DMS 273 treated with DMSO at 0.1 percent for 48 hours (cell line): ENCODE data around the gene ADGRG3.

Experiments used
- DNase-seq: peaks from one replicate; lab custom pipeline; 2025; lab: John Stamatoyannopoulos, UW

Gene ADGRG3

GRCh38 chr16:57630931-57631845 lies 36.9 kb upstream of the ADGRG3 start:
- no peak for DNase-seq

DNA sequence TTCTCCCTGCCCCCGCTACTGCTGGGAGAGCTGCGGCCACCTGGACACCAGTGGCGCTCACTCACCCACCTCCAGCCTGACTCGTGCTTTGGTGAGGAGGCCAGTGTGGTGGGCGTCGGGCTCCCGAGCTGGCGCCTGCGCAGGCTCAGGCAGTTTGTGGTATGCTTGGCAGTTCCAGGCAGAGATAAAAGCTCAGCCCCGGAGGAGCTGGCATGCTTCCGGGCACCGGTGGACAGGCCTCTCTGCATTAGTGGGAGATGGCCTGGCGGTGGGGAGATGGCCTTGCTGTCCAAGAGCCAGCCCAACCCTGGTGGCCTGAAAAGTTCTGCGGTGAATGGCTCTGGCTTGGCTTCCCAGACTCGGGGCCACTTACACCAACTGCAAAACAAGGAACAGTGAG lies 35.5 kb upstream of the ADGRG3 start:
- DNase-seq = no peak

DNA sequence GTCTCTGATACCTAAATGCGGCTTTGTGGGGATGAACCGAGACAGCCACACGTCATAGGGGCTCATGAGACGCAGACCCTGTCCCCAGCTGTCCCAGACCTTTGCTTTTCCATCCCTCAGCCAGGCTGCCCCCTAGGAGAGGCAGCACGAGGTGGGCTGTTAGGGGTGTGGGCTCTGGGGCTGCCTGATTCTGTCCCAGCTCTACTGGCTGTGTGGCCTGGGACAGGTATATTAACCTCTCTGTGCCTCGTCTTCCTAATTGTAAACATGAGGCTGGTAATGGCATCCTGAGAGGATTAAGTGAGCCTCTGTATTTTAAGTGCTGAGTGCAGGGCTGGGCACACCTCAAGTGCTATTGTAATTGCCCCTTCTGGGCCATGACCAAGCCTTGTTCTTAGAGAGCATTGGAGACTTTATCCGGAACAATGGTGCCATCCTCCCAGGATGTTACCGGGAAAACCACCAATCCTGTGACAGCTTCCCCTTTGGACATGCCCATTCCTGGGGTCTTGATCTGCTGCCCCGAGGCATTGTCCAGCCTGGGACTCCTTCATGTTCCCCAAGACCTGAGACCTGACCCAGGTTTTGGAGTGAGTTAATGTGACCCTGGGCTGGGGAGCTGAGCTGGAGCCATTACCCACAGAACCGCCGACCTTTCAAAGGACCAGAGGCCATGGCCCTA lies 34.6 kb upstream of the ADGRG3 start:
- no peak for DNase-seq

- DNase-seq = no peak
Observed at GRCh38 chr16:57634171-57634570, 33.9 kb upstream of the ADGRG3 start.

DNA sequence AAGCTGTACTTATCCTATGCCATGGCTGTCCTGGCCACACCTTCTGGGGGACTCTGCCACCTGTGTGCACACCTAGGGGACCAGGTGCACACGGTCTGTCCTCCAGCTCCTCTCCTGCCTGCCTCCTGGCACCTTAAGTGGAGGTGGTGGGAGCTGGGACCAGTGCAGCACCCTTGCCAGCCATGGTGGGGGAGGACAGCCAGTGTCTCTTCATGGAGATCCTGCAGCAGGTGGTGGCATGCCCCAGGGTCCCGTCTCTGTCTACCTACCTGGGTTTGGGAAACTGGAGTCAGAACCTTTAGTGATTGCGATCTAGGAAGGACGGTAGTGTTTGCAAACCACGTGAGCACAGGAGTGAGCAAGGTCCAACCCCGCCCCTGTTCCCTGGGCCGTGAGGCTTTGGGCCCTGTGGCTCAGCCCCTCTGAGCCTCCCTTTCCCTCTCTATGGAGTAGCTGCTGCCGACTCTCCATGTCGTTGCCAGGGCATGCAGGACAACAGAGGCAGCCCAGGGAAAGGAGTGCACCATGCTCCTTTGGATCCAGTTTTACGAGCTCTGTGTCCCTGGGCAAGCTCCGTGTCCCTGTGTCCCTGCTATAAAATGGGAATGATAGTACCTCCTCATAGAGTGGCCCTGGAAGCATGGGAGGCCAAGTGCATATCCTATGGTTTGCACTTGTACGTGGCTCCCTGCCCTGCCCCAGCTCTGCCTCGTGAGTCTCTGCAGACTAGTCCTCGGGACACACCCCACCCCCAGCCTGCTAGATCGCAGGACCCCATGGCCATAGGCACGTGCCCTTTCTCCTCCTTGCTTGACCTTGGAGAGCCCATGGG lies 32.6 kb upstream of the ADGRG3 start:
- no peak for DNase-seq

DNA sequence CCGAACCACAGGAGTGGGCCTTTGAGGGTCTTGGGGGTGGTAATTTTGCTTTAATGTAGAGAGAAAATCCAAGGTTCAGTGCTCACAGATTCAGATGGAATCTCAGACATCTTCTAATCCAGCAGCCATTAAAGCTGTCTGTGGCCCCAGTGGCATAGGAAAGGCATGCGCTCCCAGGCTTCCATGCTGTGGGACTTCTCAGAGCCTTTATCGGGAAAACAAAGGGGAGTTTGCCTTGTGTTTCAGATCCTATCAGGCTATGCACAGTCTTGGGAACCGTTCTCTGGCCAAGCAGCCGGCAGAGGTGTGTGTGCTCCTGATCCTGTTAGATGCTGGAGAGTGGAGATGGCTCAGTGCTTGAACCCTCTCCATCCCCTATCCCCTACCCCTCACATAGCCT lies 31.9 kb upstream of the ADGRG3 start:
- DNase-seq = no peak

- no peak for DNase-seq
Observed at GRCh38 chr16:57637020-57637419, 31.1 kb upstream of the ADGRG3 start.

- DNase-seq = no peak
Observed at GRCh38 chr16:57637424-57637823, 30.7 kb upstream of the ADGRG3 start.

DNA sequence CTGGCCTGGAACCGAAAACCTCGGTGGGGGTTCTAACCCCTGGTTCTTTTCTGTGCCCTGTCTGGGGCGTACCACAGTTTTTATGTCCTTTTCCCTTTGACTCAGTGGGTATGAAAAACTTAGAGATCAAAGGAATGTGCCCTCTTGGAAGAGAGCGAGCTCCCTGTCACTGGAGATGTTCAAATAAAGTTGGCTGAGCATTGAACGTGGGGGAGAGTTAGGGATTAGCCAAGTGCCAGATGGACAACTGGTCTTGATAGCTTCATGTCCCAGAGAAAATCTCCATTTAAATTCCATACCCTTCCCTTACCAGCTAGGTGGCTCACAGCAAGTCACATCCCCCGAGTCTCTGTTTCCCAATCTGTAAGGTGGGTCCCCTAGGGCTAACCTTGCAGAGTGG lies 30.1 kb upstream of the ADGRG3 start:
- DNase-seq = no peak

GRCh38 chr16:57638381-57638780 lies 29.7 kb upstream of the ADGRG3 start:
- DNase-seq = no peak

DNA sequence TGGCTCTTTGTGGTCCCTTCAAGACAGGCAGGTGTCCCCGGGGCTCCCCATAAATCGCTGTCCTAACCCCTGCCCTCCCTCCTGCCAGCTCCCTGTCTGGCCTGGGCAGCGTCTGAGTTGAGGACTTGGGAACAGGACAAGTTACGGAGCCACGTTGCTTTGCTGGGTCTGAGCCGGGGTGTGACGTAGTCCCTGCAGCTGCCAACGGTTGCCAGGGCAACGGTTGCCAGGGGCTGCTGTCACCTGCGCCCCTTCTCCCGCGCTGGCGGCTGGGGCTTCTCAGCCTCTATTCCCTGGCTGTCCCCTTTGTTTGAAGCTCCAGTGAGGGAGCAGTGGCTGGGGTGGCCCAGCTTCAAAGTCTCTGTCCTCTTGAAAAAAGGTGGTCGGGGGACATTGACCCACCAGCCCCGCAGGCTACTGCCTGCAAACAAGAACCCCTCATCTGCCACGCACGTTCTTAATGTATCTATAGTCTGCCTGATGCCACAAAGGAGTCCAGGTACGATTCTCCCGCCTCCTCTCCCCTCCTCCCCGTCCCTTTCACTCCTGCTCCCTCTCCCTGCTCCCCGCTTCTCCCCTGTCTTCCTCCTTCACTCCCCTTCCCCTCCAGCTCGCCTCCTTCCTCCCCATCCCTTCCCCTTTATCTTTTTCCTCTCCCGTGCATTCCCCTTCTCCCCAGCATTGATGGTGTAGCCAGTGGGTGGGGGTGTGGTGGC lies 28.8 kb upstream of the ADGRG3 start:
- no peak for DNase-seq

- no peak for DNase-seq
Observed at GRCh38 chr16:57640185-57640584, 27.9 kb upstream of the ADGRG3 start.

GRCh38 chr16:57640612-57641011 lies 27.5 kb upstream of the ADGRG3 start:
- no peak for DNase-seq

DNA sequence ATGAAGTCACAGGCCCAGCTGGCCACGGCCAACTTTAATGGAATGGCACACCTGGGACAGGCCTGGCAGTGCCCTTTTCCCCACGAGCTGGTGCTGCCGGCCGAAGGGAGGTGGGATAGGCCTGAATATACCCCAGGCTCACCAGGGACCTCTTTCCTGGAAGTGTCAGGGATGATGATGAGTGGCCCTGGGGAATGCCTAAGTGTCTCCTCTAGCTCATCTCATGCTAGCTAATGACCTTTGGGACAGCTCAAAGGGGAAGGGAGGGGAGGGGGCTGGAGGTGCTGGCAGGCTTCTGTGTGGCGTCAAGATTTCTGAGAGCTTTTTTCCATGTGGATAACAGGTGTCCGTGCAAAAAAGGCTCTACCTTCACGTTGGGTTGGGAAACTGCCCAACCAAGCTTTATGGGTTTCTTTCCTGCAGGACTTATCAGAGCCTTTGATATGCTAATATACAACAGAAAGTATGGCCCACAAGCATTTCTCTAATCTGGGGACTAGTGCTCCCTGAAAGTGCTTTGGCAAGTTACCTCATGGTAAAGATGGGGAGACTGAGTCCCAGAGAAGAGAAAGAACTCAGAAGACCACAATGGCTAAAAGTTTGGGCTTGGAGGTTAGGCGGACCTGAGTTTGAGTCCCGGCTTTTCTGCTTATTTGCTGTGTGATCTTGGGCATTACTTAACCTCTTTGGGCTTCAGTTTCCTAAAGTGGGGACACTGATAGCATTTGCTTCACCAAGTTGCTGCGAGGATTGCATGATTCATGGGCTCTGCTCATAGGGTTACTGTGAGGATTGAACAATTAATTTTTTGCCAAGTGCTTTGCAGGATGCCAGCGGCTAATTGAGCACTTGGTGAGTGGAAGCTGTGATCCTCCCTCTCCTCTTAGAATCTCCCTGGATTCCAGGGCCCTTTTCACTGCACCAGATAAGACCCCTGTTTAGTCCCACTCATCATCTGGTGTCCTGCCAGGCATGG lies 25.7 kb upstream of the ADGRG3 start:
- DNase-seq = no peak

- DNase-seq = no peak
Observed at GRCh38 chr16:57643147-57643874, 24.8 kb upstream of the ADGRG3 start.

GRCh38 chr16:57643910-57644309 lies 24.2 kb upstream of the ADGRG3 start:
- no peak for DNase-seq

GRCh38 chr16:57644383-57645014 lies 23.6 kb upstream of the ADGRG3 start:
- DNase-seq = no peak

GRCh38 chr16:57645169-57645568 lies 22.9 kb upstream of the ADGRG3 start:
- no peak for DNase-seq

DNA sequence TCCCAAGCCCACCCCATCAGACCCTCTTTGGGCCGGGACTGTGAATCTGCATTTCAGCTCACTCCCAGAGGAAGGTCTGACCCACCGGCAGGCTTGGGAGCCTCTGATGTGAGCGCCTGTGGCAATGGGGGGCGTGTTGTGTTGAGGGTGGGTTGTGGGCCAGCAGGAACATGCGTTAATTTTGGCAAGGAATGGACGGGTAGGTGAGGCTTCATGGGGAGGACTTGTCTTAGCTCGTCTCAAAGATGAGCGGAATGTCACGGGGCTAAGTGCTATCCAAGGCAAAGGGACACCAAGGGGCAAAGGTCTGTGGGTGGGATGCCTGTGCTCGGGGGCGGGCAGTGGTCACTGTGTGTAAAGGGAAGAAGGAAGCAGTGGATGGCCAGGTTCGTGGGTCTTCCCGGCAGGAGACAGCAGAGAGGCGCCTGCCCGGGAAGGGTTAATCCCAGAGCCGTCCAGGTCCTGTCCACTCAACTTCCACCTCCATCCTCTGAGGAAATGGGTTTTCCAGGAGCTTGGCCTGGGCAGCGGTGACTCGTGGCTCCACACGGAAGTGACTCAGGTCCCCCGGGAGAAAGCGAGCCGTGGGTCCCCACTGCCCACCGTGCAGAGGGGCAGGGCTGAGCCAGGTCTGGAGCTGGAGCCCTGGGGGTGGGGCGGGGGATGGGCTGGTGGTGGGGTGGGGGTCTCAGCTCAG lies 22.3 kb upstream of the ADGRG3 start:
- DNase-seq = no peak
